RWPE2 (cell line): ENCODE measurements around the gene TRAK2.

Experiments
- ATAC-seq: fragments of 200-7000 bp; cut with Tn5 transposase; 3 replicates; pipeline ENCODE4 v1.9.1; 2021; ENCODE audit warnings: low read depth
- DNase-seq: peaks from one replicate; pipeline ENCODE4 v3.0.0-alpha.2; 2020; ENCODE audit warnings: low spot score
- H3K27ac ChIP-seq: fragments of 450-650 bp; 2 replicates; pipeline ENCODE4 v1.5.1; 2017; ENCODE audit warnings: mild to moderate bottlenecking; ENCODE audit not compliant: poor library complexity, severe bottlenecking
- H3K27me3 ChIP-seq: fragments of 250-450 bp; sonication (Bioruptor Pico); 2 replicates; pipeline ENCODE4 v1.5.1; 2021; ENCODE audit warnings: mild to moderate bottlenecking, moderate library complexity; ENCODE audit not compliant: insufficient read depth, poor library complexity, severe bottlenecking
- H3K36me3 ChIP-seq: fragments of 250-450 bp; sonication (Bioruptor Pico); 2 replicates; pipeline ENCODE4 v1.5.1; 2020; ENCODE audit warnings: low read depth, mild to moderate bottlenecking, moderate library complexity
- H3K4me1 ChIP-seq: fragments of 250-450 bp; sonication (Bioruptor Pico); 2 replicates; pipeline ENCODE4 v1.5.1; 2021; ENCODE audit warnings: mild to moderate bottlenecking, moderate library complexity; ENCODE audit not compliant: insufficient read depth, poor library complexity, severe bottlenecking
- H3K4me3 ChIP-seq: fragments of 250-450 bp; sonication (Bioruptor Pico); 2 replicates; pipeline ENCODE4 v1.5.1; 2021; ENCODE audit warnings: mild to moderate bottlenecking, moderate library complexity; ENCODE audit not compliant: severe bottlenecking
- H3K9me3 ChIP-seq: fragments of 250-450 bp; sonication (Bioruptor Pico); 2 replicates; pipeline ENCODE4 v1.5.1; 2021; ENCODE audit warnings: mild to moderate bottlenecking, moderate library complexity; ENCODE audit not compliant: severe bottlenecking
- CTCF ChIP-seq: fragments of 450-650 bp; IDR thresholded peaks from one replicate; pipeline ENCODE4 v1.5.1; 2017; ENCODE audit warnings: mild to moderate bottlenecking, moderate library complexity; ENCODE audit not compliant: poor library complexity, severe bottlenecking

Gene TRAK2

DNA sequence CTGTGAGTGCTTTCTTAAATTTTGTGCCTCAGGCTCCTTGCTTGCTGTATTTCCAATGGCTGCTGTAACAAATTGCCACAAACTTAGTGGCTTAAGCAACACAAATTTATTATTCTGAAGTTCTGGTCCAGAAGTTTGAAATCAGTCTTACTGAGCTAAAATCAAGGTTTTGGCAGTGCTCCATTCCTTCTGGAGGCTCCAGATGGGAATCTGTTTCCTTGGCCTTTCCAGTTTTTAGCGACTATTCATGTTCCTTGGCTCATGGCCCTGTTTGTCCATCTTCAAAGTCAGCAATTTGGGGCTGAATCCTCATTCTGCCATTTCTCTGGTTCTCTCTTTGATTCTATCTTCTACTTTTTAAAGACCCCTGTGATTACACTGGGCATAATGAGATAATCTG is 32.1 kb upstream of the TRAK2 start:
- no peak overlapping the region for H3K4me3 ChIP-seq
- TF ChIP-seq CTCF: no peak
- no peak for ATAC-seq
- H3K9me3 ChIP-seq: no peaks in the 10 kb centered on the region
- H3K27me3 ChIP-seq: peaks cover 2% of the 10 kb centered on the region
- DNase-seq: no peak
- H3K4me1 ChIP-seq: no peaks in the 10 kb centered on the region
- H3K27ac ChIP-seq: no peak overlapping the region
- H3K36me3 ChIP-seq: peaks cover 5% of the 10 kb centered on the region

DNA sequence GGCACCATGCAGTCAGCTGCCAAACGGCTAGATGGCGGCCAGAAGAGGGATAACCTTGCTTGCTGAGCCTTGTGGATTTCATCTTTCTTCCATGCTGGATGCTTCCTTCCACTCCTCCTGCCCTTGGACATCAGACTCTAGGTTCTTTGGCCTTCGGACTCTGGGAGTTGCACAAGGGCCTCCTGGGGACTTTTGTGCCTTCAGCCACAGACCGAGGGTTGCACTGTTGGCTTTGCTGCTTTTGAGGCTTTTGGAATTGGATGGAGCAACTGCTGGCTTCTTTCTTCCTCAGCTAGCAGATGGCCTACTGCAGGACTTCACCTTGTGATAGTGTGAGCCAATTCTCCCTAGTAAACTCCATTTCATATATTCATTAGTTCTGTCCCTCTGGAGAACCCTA is 31.3 kb upstream of the TRAK2 start:
- no peaks in the 10 kb centered on the region for H3K27me3 ChIP-seq
- no peaks in the 10 kb centered on the region for H3K9me3 ChIP-seq
- peaks cover 10% of the 10 kb centered on the region for H3K36me3 ChIP-seq
- H3K4me3 ChIP-seq: no peak overlapping the region
- no peak for TF ChIP-seq CTCF
- no peak for DNase-seq
- H3K27ac ChIP-seq: no peak overlapping the region
- no peaks in the 10 kb centered on the region for H3K4me1 ChIP-seq
- ATAC-seq: no peak

GRCh38 chr2:201472411-201472810 is 21.2 kb upstream of the TRAK2 start:
- ATAC-seq: no peak
- DNase-seq: no peak
- peaks cover 3% of the 10 kb centered on the region for H3K4me1 ChIP-seq
- TF ChIP-seq CTCF: no peak
- peaks cover 34% of the 10 kb centered on the region for H3K36me3 ChIP-seq
- no peak overlapping the region for H3K4me3 ChIP-seq
- no peaks in the 10 kb centered on the region for H3K27me3 ChIP-seq
- H3K27ac ChIP-seq: no peak overlapping the region
- H3K9me3 ChIP-seq: no peaks in the 10 kb centered on the region

- no peaks in the 10 kb centered on the region for H3K9me3 ChIP-seq
- H3K27me3 ChIP-seq: no peaks in the 10 kb centered on the region
- TF ChIP-seq CTCF: no peak
- H3K27ac ChIP-seq: no peak overlapping the region
- no peak for DNase-seq
- no peak for ATAC-seq
- no peak overlapping the region for H3K4me3 ChIP-seq
- peaks cover 9% of the 10 kb centered on the region for H3K4me1 ChIP-seq
- H3K36me3 ChIP-seq: peaks cover 32% of the 10 kb centered on the region
Measured at GRCh38 chr2:201471732-201472393, 20.6 kb upstream of the TRAK2 start.

- no peaks in the 10 kb centered on the region for H3K9me3 ChIP-seq
- H3K36me3 ChIP-seq: peaks cover 32% of the 10 kb centered on the region
- no peak overlapping the region for H3K4me3 ChIP-seq
- ATAC-seq (no peak), DNase-seq (no peak)
- no peak for TF ChIP-seq CTCF
- peaks cover 17% of the 10 kb centered on the region for H3K4me1 ChIP-seq
- H3K27me3 ChIP-seq: no peaks in the 10 kb centered on the region
- no peak overlapping the region for H3K27ac ChIP-seq
Measured at GRCh38 chr2:201470821-201471731, 19.8 kb upstream of the TRAK2 start.
